Measurements from ENCODE around the gene ZKSCAN8. TPM values are rescaled to one million over a fixed set of nuclear protein-coding genes. Genes with fewer than 3 reads are reported as not detected.
A peak's percentile ranks its signal among the peaks of the same experiment; 100 is the strongest.

Gene ZKSCAN8
- total RNA-seq, 1 experiment from 2014 or later = 29.4 TPM

- Histone ChIP-seq H3K4me3 (ENCODE audit: low read depth, low read length, poor library complexity, severe bottlenecking) (peak overlapping the region; percentile 69), H3K36me3 (ENCODE audit: insufficient read depth, low read length, poor library complexity, severe bottlenecking) (peaks cover 40% of the 10 kb centered on the region), H3K27ac (ENCODE audit: low read depth, low read length, poor library complexity, severe bottlenecking) (peak overlapping the region; percentile 73), H3K9me3 (ENCODE audit: low read depth, low read length, poor library complexity, severe bottlenecking) (no peaks in the 10 kb centered on the region), H3K27me3 (replicated peaks; ENCODE audit: insufficient read depth, low read depth, low read length, poor library complexity) (no peaks in the 10 kb centered on the region), H3K4me1 (ENCODE audit: insufficient read depth, low read length, poor library complexity, severe bottlenecking) (peaks cover 4% of the 10 kb centered on the region)
- DNase-seq (ENCODE audit: low spot score) = no peak
- TF ChIP-seq CTCF (conservative IDR thresholded peaks at IDR 0.05; ENCODE audit: low read depth, low read length) (no peak), EZH2 (IDR thresholded peaks at IDR 0.05; ENCODE audit: borderline replicate concordance, low read depth, low read length, poor library complexity, severe bottlenecking) (no peak)
- ChIA-PET POLR2A (ENCODE audit: low non-redundant PET) (no interaction called here), CTCF (interaction anchor here (0.6 kb wide), 1 partner anchor 13 kb away, joined by 4 read pairs; no protein-coding TSS in a partner anchor)
- intact Hi-C loops (cut with micrococcal nuclease; ENCODE audit: unreplicated experiment) = no loop called here
- BruUV-seq (replicated peaks) = TSS peak; percentile 64
Measured at GRCh38 chr6:28124971-28125353, 16.7 kb upstream of the ZKSCAN8 start.

- Histone ChIP-seq H3K36me3 (ENCODE audit: insufficient read depth, low read length, poor library complexity, severe bottlenecking) (peaks cover 40% of the 10 kb centered on the region), H3K27me3 (replicated peaks; ENCODE audit: insufficient read depth, low read depth, low read length, poor library complexity) (no peaks in the 10 kb centered on the region), H3K4me3 (ENCODE audit: low read depth, low read length, poor library complexity, severe bottlenecking) (peak overlapping the region; percentile 69), H3K9me3 (ENCODE audit: low read depth, low read length, poor library complexity, severe bottlenecking) (no peaks in the 10 kb centered on the region), H3K27ac (ENCODE audit: low read depth, low read length, poor library complexity, severe bottlenecking) (peak overlapping the region; percentile 73), H3K4me1 (ENCODE audit: insufficient read depth, low read length, poor library complexity, severe bottlenecking) (peaks cover 4% of the 10 kb centered on the region)
- CTCF ChIA-PET = no interaction called here
- BruUV-seq (replicated peaks) = no TSS peak
- DNase-seq (ENCODE audit: low spot score) = no peak
- POLR2A ChIA-PET (ENCODE audit: low non-redundant PET) = interaction anchor here (0.5 kb wide), 1 partner anchor 132 kb away, joined by 3 read pairs; no protein-coding TSS in a partner anchor
- TF ChIP-seq CTCF (conservative IDR thresholded peaks at IDR 0.05; ENCODE audit: low read depth, low read length) (no peak), EZH2 (IDR thresholded peaks at IDR 0.05; ENCODE audit: borderline replicate concordance, low read depth, low read length, poor library complexity, severe bottlenecking) (no peak)
- intact Hi-C loops (cut with micrococcal nuclease; ENCODE audit: unreplicated experiment) = no loop called here
Measured at GRCh38 chr6:28125401-28125800, 16.3 kb upstream of the ZKSCAN8 start.

GRCh38 chr6:28134015-28134414 lies 7.7 kb upstream of the ZKSCAN8 start:
- Histone ChIP-seq H3K4me3 (ENCODE audit: low read depth, low read length, poor library complexity, severe bottlenecking) (no peak overlapping the region), H3K27me3 (replicated peaks; ENCODE audit: insufficient read depth, low read depth, low read length, poor library complexity) (no peaks in the 10 kb centered on the region), H3K9me3 (ENCODE audit: low read depth, low read length, poor library complexity, severe bottlenecking) (no peaks in the 10 kb centered on the region), H3K4me1 (ENCODE audit: insufficient read depth, low read length, poor library complexity, severe bottlenecking) (peaks cover 18% of the 10 kb centered on the region), H3K36me3 (ENCODE audit: insufficient read depth, low read length, poor library complexity, severe bottlenecking) (peaks cover 28% of the 10 kb centered on the region), H3K27ac (ENCODE audit: low read depth, low read length, poor library complexity, severe bottlenecking) (no peak overlapping the region)
- no TSS peak for BruUV-seq (replicated peaks)
- TF ChIP-seq EZH2 (IDR thresholded peaks at IDR 0.05; ENCODE audit: borderline replicate concordance, low read depth, low read length, poor library complexity, severe bottlenecking) (no peak), CTCF (conservative IDR thresholded peaks at IDR 0.05; ENCODE audit: low read depth, low read length) (peak; percentile 68)
- ChIA-PET POLR2A (ENCODE audit: low non-redundant PET) (no interaction called here), CTCF (no interaction called here)
- peak; percentile 75 for DNase-seq (ENCODE audit: low spot score)
- intact Hi-C loops (cut with micrococcal nuclease; ENCODE audit: unreplicated experiment) = loop anchor here (10.0 kb wide), 2 partner anchors 121 to 451 kb away; partner anchors contain the start of genes NKAPL and ZKSCAN4
